MM.1S (cell line): ENCODE data around the gene FOXA3.

Experiments
- CTCF ChIP-seq: fragments of 300-600 bp; sonication (generic); IDR thresholded peaks from 2 replicates; pipeline ENCODE4 v1.5.1; 2016; ENCODE audit warnings: antibody characterized with exemption, low read length, mixed read lengths
- EZH2 ChIP-seq: fragments of 300-600 bp; sonication (generic); optimal IDR thresholded peaks from 2 replicates; pipeline ENCODE3; 2017; ENCODE audit warnings: low read depth, mild to moderate bottlenecking, antibody characterized with exemption, low read length, mixed read lengths
- EZH2phosphoT487 ChIP-seq: fragments of 300-600 bp; sonication (generic); IDR thresholded peaks from 2 replicates; pipeline ENCODE4 v1.6.1; 2018; ENCODE audit warnings: antibody characterized with exemption, low read length

- TF ChIP-seq CTCF = peak; percentile 55
- no peak for TF ChIP-seq EZH2phosphoT487
- peak; percentile 63 for TF ChIP-seq EZH2
These were observed at the start of gene FOXA3 for GRCh38 chr19:45863840-45864628.
